Measurements from ENCODE around the gene SRXN1.

DNA sequence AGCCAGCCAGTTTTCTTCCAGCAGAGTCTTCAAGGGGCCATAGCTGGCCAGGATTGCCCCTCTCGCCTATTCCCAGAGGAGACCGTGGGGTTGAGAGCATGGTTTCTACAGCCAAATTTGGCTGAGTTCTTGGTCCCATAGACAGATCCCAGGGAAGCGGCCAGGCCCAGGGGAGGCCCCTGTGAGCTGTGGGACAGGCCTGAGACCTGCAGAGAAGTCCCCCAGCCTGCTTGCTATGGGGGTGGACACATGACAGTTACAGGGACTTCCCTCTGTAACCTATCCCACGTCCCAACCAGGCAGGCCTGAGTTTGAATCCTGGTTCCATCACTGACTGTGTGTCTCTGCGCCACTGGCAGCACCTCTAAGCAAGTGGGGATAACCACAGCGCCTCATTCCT, 45.5 kb downstream of the SRXN1 start:
- no peak for TF ChIP-seq POLR2A (IDR thresholded peaks at IDR 0.05; ENCODE audit: low read length)
- no peak for TF ChIP-seq GATA1 (IDR thresholded peaks at IDR 0.05; ENCODE audit: low read depth, low read length)

Measured in erythroblast (primary cell).